Neuron (in vitro differentiated cells): ENCODE results near the gene CCDC127.

Experiments used
- H2AFZ ChIP-seq: one replicate; pipeline ENCODE4 v1.6.1; 2013; ENCODE audit warnings: low read depth, mild to moderate bottlenecking, inconsistent platforms, low read length, moderate library complexity
- H3K27me3 ChIP-seq: one replicate; pipeline ENCODE4 v1.6.1; 2013; ENCODE audit warnings: low read length; ENCODE audit not compliant: insufficient read depth
- H3K36me3 ChIP-seq: one replicate; pipeline ENCODE4 v1.6.1; 2013; ENCODE audit warnings: low read length; ENCODE audit not compliant: insufficient read depth
- H3K4me1 ChIP-seq: one replicate; pipeline ENCODE4 v1.6.1; 2013; ENCODE audit warnings: low read length; ENCODE audit not compliant: insufficient read depth
- H3K4me3 ChIP-seq: 2 replicates; pipeline ENCODE4 v1.5.1; 2013; ENCODE audit warnings: mild to moderate bottlenecking, low read length, moderate library complexity
- H3K9me3 ChIP-seq: one replicate; pipeline ENCODE4 v1.6.1; 2013; ENCODE audit warnings: low read length

Gene CCDC127

GRCh38 chr5:157801-158200, 60.2 kb downstream of the CCDC127 start:
- H3K27me3 ChIP-seq: no peaks in the 10 kb centered on the region
- H3K9me3 ChIP-seq: peaks cover 2% of the 10 kb centered on the region
- no peaks in the 10 kb centered on the region for H3K4me1 ChIP-seq
- H2AFZ ChIP-seq: no peak overlapping the region
- no peak overlapping the region for H3K4me3 ChIP-seq
- H3K36me3 ChIP-seq: peaks cover 74% of the 10 kb centered on the region

- no peak overlapping the region for H3K4me3 ChIP-seq
Observed at GRCh38 chr5:157126-157715, 60.7 kb downstream of the CCDC127 start.

GRCh38 chr5:156411-157072, 61.4 kb downstream of the CCDC127 start:
- Histone ChIP-seq H3K36me3 (peaks cover 71% of the 10 kb centered on the region), H3K9me3 (no peaks in the 10 kb centered on the region), H2AFZ (no peak overlapping the region), H3K4me1 (no peaks in the 10 kb centered on the region), H3K4me3 (no peak overlapping the region), H3K27me3 (no peaks in the 10 kb centered on the region)

More at GRCh38 chr5:157126-157715, 60.7 kb downstream of the CCDC127 start:
- no peak overlapping the region for H2AFZ ChIP-seq
- no peaks in the 10 kb centered on the region for H3K9me3 ChIP-seq
- H3K36me3 ChIP-seq: peaks cover 73% of the 10 kb centered on the region
- H3K4me1 ChIP-seq: no peaks in the 10 kb centered on the region
- H3K27me3 ChIP-seq: no peaks in the 10 kb centered on the region

GRCh38 chr5:155651-156410, 62.1 kb downstream of the CCDC127 start:
- Histone ChIP-seq H3K4me3 (no peak overlapping the region), H3K4me1 (no peaks in the 10 kb centered on the region), H3K9me3 (no peaks in the 10 kb centered on the region), H3K27me3 (no peaks in the 10 kb centered on the region), H2AFZ (no peak overlapping the region), H3K36me3 (peaks cover 68% of the 10 kb centered on the region)

GRCh38 chr5:154826-155225, 63.1 kb downstream of the CCDC127 start:
- H3K27me3 ChIP-seq: no peaks in the 10 kb centered on the region
- no peak overlapping the region for H2AFZ ChIP-seq
- H3K4me3 ChIP-seq: no peak overlapping the region
- no peaks in the 10 kb centered on the region for H3K9me3 ChIP-seq
- H3K36me3 ChIP-seq: peaks cover 65% of the 10 kb centered on the region
- H3K4me1 ChIP-seq: no peaks in the 10 kb centered on the region

- Histone ChIP-seq H3K27me3 (no peaks in the 10 kb centered on the region), H3K36me3 (peaks cover 66% of the 10 kb centered on the region), H3K4me1 (no peaks in the 10 kb centered on the region), H2AFZ (no peak overlapping the region), H3K4me3 (no peak overlapping the region), H3K9me3 (no peaks in the 10 kb centered on the region)
Observed at GRCh38 chr5:154236-154635, 63.7 kb downstream of the CCDC127 start.

GRCh38 chr5:153256-153655, 64.7 kb downstream of the CCDC127 start:
- Histone ChIP-seq H3K4me3 (no peak overlapping the region), H3K27me3 (no peaks in the 10 kb centered on the region), H2AFZ (no peak overlapping the region), H3K36me3 (peaks cover 66% of the 10 kb centered on the region), H3K9me3 (no peaks in the 10 kb centered on the region), H3K4me1 (no peaks in the 10 kb centered on the region)

GRCh38 chr5:152077-152476, 65.9 kb downstream of the CCDC127 start:
- no peaks in the 10 kb centered on the region for H3K27me3 ChIP-seq
- no peak overlapping the region for H3K4me3 ChIP-seq
- peaks cover 7% of the 10 kb centered on the region for H3K9me3 ChIP-seq
- peaks cover 70% of the 10 kb centered on the region for H3K36me3 ChIP-seq
- H2AFZ ChIP-seq: no peak overlapping the region
- H3K4me1 ChIP-seq: no peaks in the 10 kb centered on the region

- Histone ChIP-seq H3K36me3 (peaks cover 67% of the 10 kb centered on the region), H3K9me3 (peaks cover 19% of the 10 kb centered on the region), H3K4me3 (no peak overlapping the region), H2AFZ (no peak overlapping the region), H3K4me1 (no peaks in the 10 kb centered on the region), H3K27me3 (no peaks in the 10 kb centered on the region)
Observed at GRCh38 chr5:150746-151145, 67.2 kb downstream of the CCDC127 start.

GRCh38 chr5:149745-150485, 68.0 kb downstream of the CCDC127 start:
- H3K9me3 ChIP-seq: peaks cover 27% of the 10 kb centered on the region
- no peaks in the 10 kb centered on the region for H3K4me1 ChIP-seq
- H3K27me3 ChIP-seq: no peaks in the 10 kb centered on the region
- peaks cover 67% of the 10 kb centered on the region for H3K36me3 ChIP-seq
- no peak overlapping the region for H3K4me3 ChIP-seq
- no peak overlapping the region for H2AFZ ChIP-seq

GRCh38 chr5:147751-148150, 70.2 kb downstream of the CCDC127 start:
- peaks cover 75% of the 10 kb centered on the region for H3K36me3 ChIP-seq
- H3K27me3 ChIP-seq: no peaks in the 10 kb centered on the region
- H2AFZ ChIP-seq: no peak overlapping the region
- no peak overlapping the region for H3K4me3 ChIP-seq
- peaks cover 30% of the 10 kb centered on the region for H3K9me3 ChIP-seq
- no peaks in the 10 kb centered on the region for H3K4me1 ChIP-seq
